ENCODE results near the gene BMP7. TPM values are rescaled to one million over a fixed set of nuclear protein-coding genes. Genes with fewer than 3 reads are reported as not detected.

The BMP7 gene
- total RNA-seq, 1 donor from 2014 or later, result 23.0 TPM

- H3K27me3 Mint-ChIP-seq (ENCODE audit: low read depth), result peaks cover 36% of the 10 kb centered on the region
- no peaks in the 10 kb centered on the region for H3K9me3 Mint-ChIP-seq
- H3K36me3 Mint-ChIP-seq, result no peaks in the 10 kb centered on the region
- no peak for TF ChIP-seq CTCF (IDR thresholded peaks at IDR 0.05; ENCODE audit: unreplicated experiment)
- DNase-seq (ENCODE audit: low spot score in 2 of 2, unreplicated experiment in 2 of 2), result no peak
- H3K27ac Mint-ChIP-seq, result peak overlapping the region; percentile 91
- peak overlapping the region; percentile 78 for H3K4me3 Mint-ChIP-seq
- H3K4me1 Mint-ChIP-seq, result peaks cover 63% of the 10 kb centered on the region
Measured at GRCh38 chr20:57263801-57264792, 2.3 kb downstream of the BMP7 start.

- DNase-seq (ENCODE audit: low spot score in 2 of 2, unreplicated experiment in 2 of 2), result no peak
- no peaks in the 10 kb centered on the region for H3K9me3 Mint-ChIP-seq
- H3K4me1 Mint-ChIP-seq, result peaks cover 73% of the 10 kb centered on the region
- H3K4me3 Mint-ChIP-seq, result peak overlapping the region; percentile 78
- peaks cover 27% of the 10 kb centered on the region for H3K27me3 Mint-ChIP-seq (ENCODE audit: low read depth)
- H3K36me3 Mint-ChIP-seq, result no peaks in the 10 kb centered on the region
- peak overlapping the region; percentile 91 for H3K27ac Mint-ChIP-seq
- TF ChIP-seq CTCF (IDR thresholded peaks at IDR 0.05; ENCODE audit: unreplicated experiment), result no peak
Measured at GRCh38 chr20:57262784-57263609, 3.4 kb downstream of the BMP7 start.

- H3K4me3 Mint-ChIP-seq, result peak overlapping the region; percentile 78
- TF ChIP-seq CTCF (IDR thresholded peaks at IDR 0.05; ENCODE audit: unreplicated experiment), result no peak
- no peak for DNase-seq (ENCODE audit: low spot score in 2 of 2, unreplicated experiment in 2 of 2)
- H3K9me3 Mint-ChIP-seq, result no peaks in the 10 kb centered on the region
- peak overlapping the region; percentile 91 for H3K27ac Mint-ChIP-seq
- peaks cover 20% of the 10 kb centered on the region for H3K27me3 Mint-ChIP-seq (ENCODE audit: low read depth)
- H3K4me1 Mint-ChIP-seq, result peaks cover 76% of the 10 kb centered on the region
- no peaks in the 10 kb centered on the region for H3K36me3 Mint-ChIP-seq
Measured at GRCh38 chr20:57262301-57262700, 4.1 kb downstream of the BMP7 start.

GRCh38 chr20:57261457-57262251 is 4.8 kb downstream of the BMP7 start:
- Mint-ChIP-seq H3K4me3 (peak overlapping the region; percentile 78), H3K4me1 (peaks cover 72% of the 10 kb centered on the region), H3K36me3 (no peaks in the 10 kb centered on the region), H3K27ac (peak overlapping the region; percentile 91), H3K9me3 (no peaks in the 10 kb centered on the region), H3K27me3 (ENCODE audit: low read depth) (peaks cover 13% of the 10 kb centered on the region)
- TF ChIP-seq CTCF (IDR thresholded peaks at IDR 0.05; ENCODE audit: unreplicated experiment), result no peak
- no peak for DNase-seq (ENCODE audit: low spot score in 2 of 2, unreplicated experiment in 2 of 2)

- H3K9me3 Mint-ChIP-seq, result no peaks in the 10 kb centered on the region
- H3K36me3 Mint-ChIP-seq, result no peaks in the 10 kb centered on the region
- no peak for DNase-seq (ENCODE audit: low spot score in 2 of 2, unreplicated experiment in 2 of 2)
- H3K27ac Mint-ChIP-seq, result peak overlapping the region; percentile 91
- TF ChIP-seq CTCF (IDR thresholded peaks at IDR 0.05; ENCODE audit: unreplicated experiment), result no peak
- peaks cover 72% of the 10 kb centered on the region for H3K4me1 Mint-ChIP-seq
- H3K4me3 Mint-ChIP-seq, result peak overlapping the region; percentile 43
- peaks cover 13% of the 10 kb centered on the region for H3K27me3 Mint-ChIP-seq (ENCODE audit: low read depth)
Measured at GRCh38 chr20:57260934-57261333, 5.5 kb downstream of the BMP7 start.
